CD4-positive, alpha-beta T cell treated with Interleukin-4 for 1 hour (primary cell): ENCODE measurements around the gene MALT1.
A peak's percentile ranks its signal among the peaks of the same experiment; 100 is the strongest.

ENCODE experiments used
- DNase-seq, 2 donors: peaks; one replicate each; pipeline ENCODE4 v3.0.0-alpha.2; 2020 to 2022

Gene MALT1

DNA sequence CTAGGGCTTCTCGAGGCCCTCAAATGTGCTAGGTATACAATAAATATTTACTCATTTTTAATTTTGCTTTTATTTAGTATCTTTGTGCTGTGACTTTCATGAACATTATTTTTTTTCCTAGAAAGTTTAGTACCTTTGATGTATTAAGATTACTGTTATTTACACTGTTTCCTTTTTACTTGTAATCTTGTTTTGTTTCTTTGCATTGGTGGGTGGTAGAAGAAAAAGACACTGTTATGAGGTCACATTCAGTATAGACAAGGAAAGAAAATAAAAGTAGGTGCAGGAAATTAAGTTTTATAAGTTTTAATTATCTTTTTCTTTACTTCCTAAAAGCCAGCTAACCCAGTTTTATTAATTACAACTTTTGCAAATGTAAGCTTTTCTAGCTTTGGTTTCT is 23.0 kb downstream of the MALT1 start:
- DNase-seq = no peak

DNA sequence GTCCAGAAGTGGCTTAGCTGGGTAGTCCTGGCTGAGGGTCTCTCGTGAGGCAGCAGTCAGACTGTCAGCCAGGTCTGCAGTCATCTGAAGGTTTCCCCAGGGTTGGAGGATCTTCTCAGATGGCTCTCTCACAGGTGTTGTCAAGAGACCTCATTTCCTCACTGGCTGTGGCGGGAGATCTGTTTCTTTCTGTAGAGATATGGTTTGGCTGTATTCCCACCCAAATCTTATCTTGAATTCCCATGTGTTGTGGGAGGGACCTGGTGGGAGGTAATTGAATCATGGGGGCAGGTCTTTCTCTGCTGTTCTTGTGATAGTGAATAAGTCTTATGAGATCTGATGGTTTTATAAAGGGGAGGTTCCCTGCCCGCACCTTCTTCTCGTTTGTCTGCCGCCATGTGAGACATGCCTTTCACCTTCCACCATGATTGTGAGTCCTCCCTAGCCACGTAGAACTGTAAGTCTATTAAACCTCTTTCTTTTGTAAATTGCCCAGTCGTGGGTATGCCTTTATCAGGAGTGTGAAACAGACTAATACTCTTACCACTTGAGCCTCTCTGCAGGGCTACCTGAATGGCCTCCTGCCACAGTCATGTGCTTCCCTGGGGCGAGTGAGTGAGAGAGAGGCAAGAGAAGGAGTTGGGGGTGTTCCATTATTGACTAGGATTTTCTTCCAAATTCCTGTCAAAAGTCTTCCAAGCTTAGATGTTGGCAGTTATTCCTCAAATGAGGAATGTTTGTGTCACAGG is 23.6 kb downstream of the MALT1 start:
- no peak for DNase-seq

DNA sequence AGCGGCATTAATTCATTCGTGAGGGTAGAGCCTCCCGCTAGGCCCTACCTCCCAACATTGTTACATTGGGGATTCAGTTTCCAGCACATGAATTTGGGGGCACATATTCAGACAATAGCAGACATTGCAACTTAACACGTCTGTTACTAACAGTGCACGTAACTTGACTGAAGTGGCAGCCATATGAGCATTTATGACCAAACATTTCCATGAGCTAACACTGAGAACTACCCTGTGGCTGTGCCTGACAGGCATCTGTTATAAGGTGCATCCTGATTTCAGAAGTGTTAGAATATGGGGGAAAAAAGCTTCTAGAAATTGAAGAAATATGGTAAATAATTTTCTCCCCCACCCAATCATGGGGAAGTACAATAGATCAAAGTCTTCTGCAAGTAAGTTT is 24.5 kb downstream of the MALT1 start:
- no peak for DNase-seq

DNA sequence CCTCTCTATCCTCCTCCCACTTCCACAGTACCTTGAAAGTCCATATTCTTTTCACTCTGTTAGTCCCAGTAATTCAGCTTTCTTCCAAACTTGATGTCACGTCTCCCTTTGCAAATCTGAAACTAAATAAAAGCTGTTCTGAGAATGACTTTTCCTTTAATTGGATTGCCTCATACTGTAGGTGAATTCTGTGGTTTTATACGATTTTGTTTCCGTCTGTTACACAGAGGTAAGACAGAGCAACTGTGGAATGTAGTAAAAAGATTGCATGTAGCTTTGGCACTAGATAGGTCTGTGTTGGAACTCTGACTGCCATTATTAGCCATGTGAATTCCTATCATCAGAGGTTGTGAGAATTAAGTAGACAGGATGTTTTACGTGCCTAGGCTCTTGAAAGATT is 25.9 kb downstream of the MALT1 start:
- DNase-seq = peak in 1 of 2 donors; percentile 31

- no peak for DNase-seq
Observed at GRCh38 chr18:58698701-58699193, 27.5 kb downstream of the MALT1 start.

GRCh38 chr18:58699551-58699950 is 28.3 kb downstream of the MALT1 start:
- no peak for DNase-seq

DNA sequence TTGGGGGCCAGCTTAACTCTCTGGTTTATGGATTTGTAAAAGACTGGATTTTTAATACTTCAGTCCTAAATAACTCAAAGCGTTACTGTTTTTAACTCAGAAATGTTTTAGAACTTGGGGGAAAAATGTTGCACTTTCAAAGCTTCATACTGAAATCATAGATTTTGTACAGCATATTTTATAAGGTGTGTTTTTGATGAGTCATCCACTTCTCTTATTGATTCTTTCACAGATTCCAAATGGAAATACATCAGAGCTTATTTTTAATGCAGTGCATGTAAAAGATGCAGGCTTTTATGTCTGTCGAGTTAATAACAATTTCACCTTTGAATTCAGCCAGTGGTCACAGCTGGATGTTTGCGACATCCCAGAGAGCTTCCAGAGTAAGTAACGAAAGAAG is 28.9 kb downstream of the MALT1 start:
- DNase-seq = no peak

GRCh38 chr18:58712930-58713329 is 41.7 kb downstream of the MALT1 start:
- DNase-seq = no peak

DNA sequence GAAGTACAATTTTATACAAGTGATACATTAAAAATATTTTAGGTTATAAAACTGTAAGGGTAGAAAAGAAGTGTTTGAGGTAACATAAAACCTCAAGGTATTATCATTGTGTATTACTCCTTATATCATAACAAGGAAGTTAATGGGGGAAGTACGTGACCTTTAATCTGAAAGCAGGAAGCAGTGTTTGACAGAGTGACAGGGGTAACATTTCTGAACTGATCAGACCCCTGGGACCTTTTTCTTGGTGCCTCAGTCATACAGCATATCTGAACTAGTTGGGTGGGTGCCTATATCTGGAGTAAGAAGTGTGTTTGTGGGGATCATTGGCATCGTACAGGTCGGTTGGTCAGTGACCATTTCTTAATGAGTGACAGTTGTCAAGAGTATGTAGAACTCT is 43.0 kb downstream of the MALT1 start:
- DNase-seq = peak in 1 of 2 donors; percentile 46

- DNase-seq = no peak
Observed at GRCh38 chr18:58714821-58715220, 43.6 kb downstream of the MALT1 start.

GRCh38 chr18:58715540-58715939 is 44.3 kb downstream of the MALT1 start:
- peak in 1 of 2 donors; percentile 19 for DNase-seq

GRCh38 chr18:58716060-58716756 is 44.9 kb downstream of the MALT1 start:
- DNase-seq = peak in 1 of 2 donors; percentile 51

DNA sequence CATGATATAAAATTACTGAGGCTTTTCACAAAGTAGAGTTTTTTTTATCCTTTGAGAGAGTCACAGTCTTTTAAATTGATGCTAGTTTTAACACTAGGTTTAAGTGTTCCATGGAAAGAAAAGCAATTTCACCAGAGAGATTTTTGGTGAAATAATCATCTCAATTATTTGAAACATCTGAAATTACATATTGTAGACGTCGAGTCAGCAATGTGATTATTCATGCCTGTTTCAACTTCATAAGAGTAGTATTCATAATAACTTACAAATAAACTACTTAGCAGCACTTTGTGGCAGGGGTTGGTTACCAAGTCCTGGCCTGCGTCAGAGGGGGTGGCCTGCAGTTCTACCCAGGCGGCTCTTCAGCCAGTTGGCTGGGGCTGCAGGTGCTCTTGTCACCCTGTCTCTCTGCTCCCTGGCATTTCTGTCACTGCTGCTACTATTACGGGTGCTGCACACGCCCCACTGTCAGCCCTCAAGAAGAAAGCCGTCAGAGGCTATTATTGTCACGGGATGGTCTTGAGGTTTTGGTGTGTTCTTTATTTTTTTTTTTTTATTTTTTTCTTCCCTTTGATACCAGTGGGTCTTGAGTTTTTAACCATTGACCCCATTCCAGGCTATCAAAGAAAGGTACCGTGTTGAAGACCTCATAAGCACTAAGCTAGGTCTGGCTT is 50.4 kb downstream of the MALT1 start:
- peak in 1 of 2 donors; percentile 25 for DNase-seq

DNA sequence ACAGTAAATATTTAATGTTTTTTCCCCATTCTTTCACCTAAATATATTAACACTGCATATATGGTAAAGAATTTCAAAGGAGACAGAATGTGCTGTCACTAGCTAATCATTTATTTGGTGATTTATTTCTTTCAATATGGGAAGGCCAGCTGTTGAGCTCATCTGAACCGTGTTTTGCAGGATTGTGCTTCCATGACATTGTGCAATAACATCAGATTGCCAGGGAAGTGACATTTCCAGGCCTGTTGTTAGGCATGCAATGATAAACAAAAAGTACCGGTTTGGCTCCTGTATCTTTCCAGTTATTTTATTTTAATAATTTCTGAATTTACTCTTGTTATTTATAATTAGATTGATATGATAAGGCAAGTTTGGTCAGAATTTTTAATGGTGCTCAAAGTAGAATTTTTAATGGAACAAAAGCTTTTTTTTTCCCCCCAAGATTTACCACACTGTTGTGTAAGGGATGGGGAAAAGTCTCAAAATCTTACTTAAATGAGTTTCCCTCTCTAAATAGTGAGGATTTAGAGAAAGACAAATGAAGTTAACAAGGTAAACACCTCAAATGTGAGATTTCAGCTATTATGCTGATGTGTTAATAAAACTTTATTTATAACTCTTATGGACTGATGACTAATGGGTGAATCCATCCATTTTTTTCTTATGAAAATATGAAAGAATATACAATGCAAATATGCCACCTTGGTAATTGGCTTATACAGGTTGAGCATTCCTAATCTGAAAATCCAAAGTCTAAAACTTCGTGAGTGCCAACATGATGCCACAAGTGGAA is 52.7 kb downstream of the MALT1 start:
- DNase-seq = no peak

GRCh38 chr18:58726671-58727070 is 55.4 kb downstream of the MALT1 start:
- no peak for DNase-seq

- DNase-seq = no peak
Observed at GRCh38 chr18:58727776-58728500, 56.7 kb downstream of the MALT1 start.

GRCh38 chr18:58728719-58729118 is 57.5 kb downstream of the MALT1 start:
- DNase-seq = no peak

- no peak for DNase-seq
Observed at GRCh38 chr18:58730618-58731017, 59.4 kb downstream of the MALT1 start.

- no peak for DNase-seq
Observed at GRCh38 chr18:58732471-58732870, 61.2 kb downstream of the MALT1 start.

DNA sequence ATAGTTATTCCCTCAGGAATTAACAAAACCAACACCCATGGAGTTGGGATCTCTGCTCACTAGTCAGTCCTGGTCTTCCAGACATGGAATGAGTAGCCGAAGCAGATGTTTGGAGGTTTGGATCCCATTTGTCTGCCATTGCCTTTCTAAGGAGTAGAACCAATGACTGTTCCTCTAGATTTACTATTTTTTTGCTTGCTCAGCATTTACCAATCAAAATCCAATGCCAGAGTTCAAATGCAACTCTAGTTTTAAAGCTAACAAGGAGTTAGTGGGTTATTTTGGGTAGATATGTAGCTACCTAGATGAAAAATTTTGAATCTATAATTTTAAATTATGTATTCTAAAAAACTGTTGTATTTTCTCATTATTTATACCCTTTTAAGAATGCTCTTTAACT is 62.6 kb downstream of the MALT1 start:
- DNase-seq = no peak

DNA sequence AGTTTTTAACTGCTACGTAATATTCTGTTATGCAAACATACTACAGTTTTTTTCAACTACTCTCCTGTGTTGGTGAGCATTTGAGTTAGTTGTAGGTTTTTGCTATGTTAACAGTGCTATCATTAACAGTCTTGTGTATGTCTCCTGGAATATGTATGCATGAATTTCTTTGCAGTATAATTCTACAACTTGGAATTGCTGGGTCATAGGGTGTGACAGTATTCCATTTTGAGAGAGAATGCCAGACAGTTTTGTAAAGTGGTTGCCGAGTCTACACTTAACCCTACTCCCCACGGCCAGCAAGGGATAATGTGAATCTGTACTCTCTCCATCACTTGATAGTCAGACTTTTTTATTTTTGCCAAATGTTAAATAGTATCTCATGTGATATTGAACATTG is 67.1 kb downstream of the MALT1 start:
- no peak for DNase-seq

- no peak for DNase-seq
Observed at GRCh38 chr18:58745914-58746313, 74.6 kb downstream of the MALT1 start.
